ENCODE measurements around the gene LDLRAD3. TPM values are rescaled to one million over a fixed set of nuclear protein-coding genes. Genes with fewer than 3 reads are reported as not detected.

Gene LDLRAD3
- polyA plus RNA-seq, 3 donors: 7.3 to 14.1 (median 10.4) TPM

- H3K36me3 Mint-ChIP-seq: peaks cover 0 to 2% of the 10 kb centered on the region in 2 donors
- H3K4me2 ChIP-seq (replicated peaks; ENCODE audit: extremely low read depth, low read length, poor library complexity, severe bottlenecking): no peak overlapping the region
- H3K9ac ChIP-seq (ENCODE audit: insufficient read depth, low read length, poor library complexity, severe bottlenecking): no peak overlapping the region
- no peaks in the 10 kb centered on the region for H3K9me3 ChIP-seq (replicated peaks in 1 of 2; ENCODE audit: control insufficient read depth in 1 of 2, insufficient read depth in 1 of 2, low read length in 2 of 2)
- H3K27ac Mint-ChIP-seq: no peak overlapping the region
- H3K4me3 Mint-ChIP-seq: no peak overlapping the region
- peaks cover 28% of the 10 kb centered on the region for H4K20me1 ChIP-seq (ENCODE audit: insufficient read depth, low read length)
- H3K4me1 Mint-ChIP-seq: peaks cover 12% of the 10 kb centered on the region
- TF ChIP-seq CTCF (IDR thresholded peaks at IDR 0.05): no peak
- no peaks in the 10 kb centered on the region for H3K36me3 ChIP-seq (replicated peaks in 1 of 2; ENCODE audit: control insufficient read depth in 1 of 2, insufficient read depth in 2 of 2, low read length in 2 of 2)
- peaks cover 0 to 1% (median 0%) of the 10 kb centered on the region in 3 donors for H3K27me3 Mint-ChIP-seq (ENCODE audit: low read depth in 3 of 3)
- H2AFZ ChIP-seq (ENCODE audit: insufficient read depth, low read depth, low read length, poor library complexity, severe bottlenecking): no peak overlapping the region
- H3K27me3 ChIP-seq (ENCODE audit: control insufficient read depth in 2 of 2, insufficient read depth in 2 of 2, low read length in 2 of 2): no peaks in the 10 kb centered on the region
- DNase-seq: no peak
- H3K9me3 Mint-ChIP-seq: no peaks in the 10 kb centered on the region
- no peak overlapping the region for H3K4me3 ChIP-seq (replicated peaks in 1 of 3; ENCODE audit: low read depth in 2 of 3, low read length in 3 of 3)
- no peak overlapping the region for H3K27ac ChIP-seq (ENCODE audit: low read depth in 1 of 2, low read length in 2 of 2)
- no peaks in the 10 kb centered on the region for H3K79me2 ChIP-seq (ENCODE audit: insufficient read depth, low read length)
- 100% methylated on average over 1 of the region's 3 CpGs for WGBS (ENCODE audit: insufficient coverage)
- intact Hi-C loops (cut with micrococcal nuclease): no loop called here
- peaks cover under 1 to 4% of the 10 kb centered on the region in 2 donors for H3K4me1 ChIP-seq (ENCODE audit: control insufficient read depth in 1 of 2, insufficient read depth in 2 of 2, low read length in 2 of 2)
Measured at GRCh38 chr11:35954205-35954604, 10.3 kb downstream of the LDLRAD3 start.

- intact Hi-C loops (cut with micrococcal nuclease): no loop called here
- no peaks in the 10 kb centered on the region for H3K79me2 ChIP-seq (ENCODE audit: insufficient read depth, low read length)
- no peak for DNase-seq
- no peaks in the 10 kb centered on the region for H3K27me3 Mint-ChIP-seq (ENCODE audit: low read depth in 3 of 3)
- H3K27ac ChIP-seq (ENCODE audit: low read depth in 1 of 2, low read length in 2 of 2): no peak overlapping the region
- H3K4me3 ChIP-seq (replicated peaks in 1 of 3; ENCODE audit: low read depth in 2 of 3, low read length in 3 of 3): no peak overlapping the region
- no peak overlapping the region for H3K4me2 ChIP-seq (replicated peaks; ENCODE audit: extremely low read depth, low read length, poor library complexity, severe bottlenecking)
- peaks cover 0 to 2% of the 10 kb centered on the region in 2 donors for H3K36me3 Mint-ChIP-seq
- H3K4me3 Mint-ChIP-seq: no peak overlapping the region
- no peaks in the 10 kb centered on the region for H3K4me1 ChIP-seq (ENCODE audit: control insufficient read depth in 1 of 2, insufficient read depth in 2 of 2, low read length in 2 of 2)
- H3K9me3 ChIP-seq (replicated peaks in 1 of 2; ENCODE audit: control insufficient read depth in 1 of 2, insufficient read depth in 1 of 2, low read length in 2 of 2): no peaks in the 10 kb centered on the region
- H3K9ac ChIP-seq (ENCODE audit: insufficient read depth, low read length, poor library complexity, severe bottlenecking): no peak overlapping the region
- no peak for TF ChIP-seq CTCF (IDR thresholded peaks at IDR 0.05)
- peaks cover 16% of the 10 kb centered on the region for H4K20me1 ChIP-seq (ENCODE audit: insufficient read depth, low read length)
- no peaks in the 10 kb centered on the region for H3K27me3 ChIP-seq (ENCODE audit: control insufficient read depth in 2 of 2, insufficient read depth in 2 of 2, low read length in 2 of 2)
- no peak overlapping the region for H2AFZ ChIP-seq (ENCODE audit: insufficient read depth, low read depth, low read length, poor library complexity, severe bottlenecking)
- H3K4me1 Mint-ChIP-seq: peaks cover 7% of the 10 kb centered on the region
- no peaks in the 10 kb centered on the region for H3K36me3 ChIP-seq (replicated peaks in 1 of 2; ENCODE audit: control insufficient read depth in 1 of 2, insufficient read depth in 2 of 2, low read length in 2 of 2)
- H3K27ac Mint-ChIP-seq: no peak overlapping the region
- H3K9me3 Mint-ChIP-seq: no peaks in the 10 kb centered on the region
Measured at GRCh38 chr11:35955636-35956035, 11.8 kb downstream of the LDLRAD3 start.
